HG03196 (cell line): ENCODE results near the gene DMC1.

Source experiments
- ATAC-seq: cut with Tn5 transposase; IDR thresholded peaks from one replicate; pipeline ENCODE4 v1.9.1; 2021; ENCODE audit not compliant: unreplicated experiment

Gene DMC1

GRCh38 chr22:38567531-38568285 lies 2.3 kb downstream of the DMC1 start:
- no peak for ATAC-seq

DNA sequence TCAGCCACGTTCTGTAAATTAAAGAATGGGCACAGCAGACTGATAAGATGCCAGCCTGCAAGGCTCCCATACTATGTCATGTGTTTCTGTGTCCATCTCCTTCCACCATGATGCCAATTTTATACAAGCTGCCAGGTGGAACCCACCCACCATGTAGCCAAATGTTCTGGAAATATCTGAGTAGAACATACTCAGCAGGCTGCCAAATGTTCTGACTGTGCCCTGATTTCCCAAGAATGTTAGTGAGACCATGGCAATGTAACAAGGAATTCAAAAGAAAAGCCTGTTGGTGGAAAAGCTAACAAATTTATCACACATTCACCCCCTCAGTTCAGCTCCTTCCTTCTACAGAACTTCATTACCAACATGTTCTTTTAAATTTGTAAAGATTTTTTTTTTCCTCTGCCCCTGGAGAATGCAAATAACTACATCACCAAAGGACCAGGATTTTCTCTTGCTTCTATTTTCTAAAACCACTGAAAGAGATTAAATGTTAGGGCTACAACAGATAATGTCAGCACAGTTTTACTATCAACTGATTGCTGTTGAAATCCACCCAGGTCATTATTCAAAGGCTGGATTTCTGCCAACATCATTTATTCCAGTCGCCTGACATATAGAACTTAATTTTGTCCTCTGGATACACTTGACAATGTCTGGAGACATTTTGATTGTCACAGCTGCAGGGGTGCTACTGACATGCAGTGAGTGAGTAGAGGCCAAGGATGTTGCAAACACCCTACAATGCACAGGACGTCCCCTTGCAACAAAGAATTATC lies 3.1 kb downstream of the DMC1 start:
- ATAC-seq = no peak

- ATAC-seq = no peak
Measured at GRCh38 chr22:38565441-38565840, 4.5 kb downstream of the DMC1 start.

DNA sequence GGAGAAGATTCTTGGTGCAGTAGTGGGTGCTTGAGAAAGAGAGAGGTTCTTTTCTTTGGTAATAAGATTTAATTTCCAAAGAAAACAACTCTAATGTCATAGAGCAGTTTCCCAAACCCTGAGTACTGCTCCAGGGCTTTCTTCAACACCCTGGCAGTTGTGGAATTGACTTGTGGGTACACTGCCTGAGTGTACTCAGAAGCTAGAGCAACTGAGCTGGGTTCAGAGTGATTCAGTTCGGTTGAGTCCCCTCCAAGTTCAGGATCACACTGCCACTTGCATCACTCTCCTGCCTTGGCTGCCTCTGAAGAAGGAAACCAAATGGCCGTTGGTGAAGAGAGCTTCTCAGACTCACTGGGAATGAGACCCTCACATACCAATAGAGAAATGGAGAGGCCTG lies 5.3 kb downstream of the DMC1 start:
- no peak for ATAC-seq

DNA sequence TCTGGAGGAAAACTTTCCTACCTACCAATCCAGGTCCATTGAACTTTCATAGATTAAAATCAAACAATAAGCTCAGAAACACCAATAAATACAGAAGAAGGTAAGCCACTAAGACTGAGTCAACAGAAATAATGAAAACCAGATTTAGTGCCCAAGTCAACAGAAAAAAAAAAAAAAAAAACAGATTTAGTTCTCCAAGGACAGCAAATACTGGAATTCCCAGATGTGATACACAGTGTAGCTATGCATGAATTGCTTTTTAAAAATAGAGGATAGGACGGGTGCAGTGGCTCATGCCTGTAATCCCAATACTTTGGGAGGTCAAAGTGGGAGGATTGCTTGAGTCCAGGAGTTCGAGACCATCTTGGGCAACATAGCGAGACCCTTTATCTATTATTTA lies 15.7 kb downstream of the DMC1 start:
- no peak for ATAC-seq

- no peak for ATAC-seq
Measured at GRCh38 chr22:38549101-38549894, 20.7 kb downstream of the DMC1 start.

DNA sequence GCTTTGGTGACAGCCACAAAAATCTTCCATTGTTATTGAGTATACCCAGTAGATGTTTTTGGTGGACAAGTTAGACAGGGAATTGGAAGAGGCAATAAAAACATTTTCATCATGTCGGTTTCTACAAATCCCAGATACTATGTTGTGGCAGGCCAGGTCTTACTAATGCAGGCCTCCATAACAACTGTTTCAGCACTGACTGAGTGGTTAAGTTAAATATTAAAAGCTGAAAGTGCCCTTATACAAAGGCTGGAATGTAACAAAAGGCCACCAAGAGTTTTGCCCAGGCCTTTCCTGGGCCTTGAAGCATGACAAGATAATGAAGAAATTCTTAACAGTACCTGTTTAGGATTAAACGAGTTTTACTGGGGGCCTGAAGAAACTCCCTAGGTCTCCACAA lies 29.3 kb downstream of the DMC1 start:
- ATAC-seq = no peak

DNA sequence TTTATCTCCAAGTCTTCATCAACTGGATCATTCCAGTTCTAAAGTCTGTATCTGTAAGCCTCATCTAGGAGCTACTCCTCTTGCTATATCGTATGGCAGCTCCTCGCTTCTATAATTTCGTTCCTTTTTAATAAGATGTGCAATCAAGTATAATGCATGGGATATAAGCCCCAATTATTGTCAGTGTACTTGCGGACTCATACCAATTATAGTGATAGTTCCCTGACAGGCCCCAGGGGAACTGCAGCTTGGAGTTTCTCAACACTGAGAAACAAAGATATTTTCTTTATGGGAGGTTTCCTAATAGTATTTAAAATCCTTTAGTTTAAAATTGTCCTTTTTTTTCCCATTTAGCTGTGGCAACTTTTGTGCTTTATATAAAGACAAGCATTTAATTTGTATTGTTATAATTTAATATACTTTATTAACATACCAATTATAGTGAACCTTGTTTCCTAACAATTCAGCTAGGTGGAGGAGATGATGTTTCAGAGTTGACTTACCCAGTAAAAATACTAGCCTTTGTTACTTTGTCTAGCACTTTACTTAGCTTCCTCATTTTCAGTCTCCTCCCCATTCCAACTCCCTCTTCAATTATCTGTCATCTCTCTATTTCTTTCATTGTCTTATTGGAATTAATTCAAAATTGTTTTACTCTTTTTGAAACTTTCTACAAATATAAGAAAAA lies 38.6 kb downstream of the DMC1 start:
- no peak for ATAC-seq

DNA sequence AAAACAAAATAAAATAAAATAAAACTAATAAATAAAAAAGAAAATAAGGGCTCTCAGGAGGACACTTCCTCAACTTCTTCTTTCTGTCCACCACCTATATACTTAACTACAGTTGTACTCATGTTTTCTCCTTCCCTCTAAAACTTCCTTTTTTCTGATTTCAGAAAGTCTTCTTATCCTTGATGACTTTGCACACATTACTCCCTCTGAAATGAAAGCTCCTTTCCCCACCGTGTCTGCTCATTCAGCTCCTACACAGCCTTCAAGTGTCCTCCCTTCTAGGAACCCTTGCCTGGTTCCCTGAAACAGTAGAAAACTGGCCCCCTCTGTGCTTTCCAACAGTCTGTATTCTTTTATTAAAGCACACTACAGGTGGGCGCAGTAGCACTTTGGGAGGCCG lies 45.6 kb downstream of the DMC1 start:
- no peak for ATAC-seq

- ATAC-seq = no peak
Measured at GRCh38 chr22:38523479-38523878, 46.5 kb downstream of the DMC1 start.

GRCh38 chr22:38523029-38523428 lies 47.0 kb downstream of the DMC1 start:
- no peak for ATAC-seq

DNA sequence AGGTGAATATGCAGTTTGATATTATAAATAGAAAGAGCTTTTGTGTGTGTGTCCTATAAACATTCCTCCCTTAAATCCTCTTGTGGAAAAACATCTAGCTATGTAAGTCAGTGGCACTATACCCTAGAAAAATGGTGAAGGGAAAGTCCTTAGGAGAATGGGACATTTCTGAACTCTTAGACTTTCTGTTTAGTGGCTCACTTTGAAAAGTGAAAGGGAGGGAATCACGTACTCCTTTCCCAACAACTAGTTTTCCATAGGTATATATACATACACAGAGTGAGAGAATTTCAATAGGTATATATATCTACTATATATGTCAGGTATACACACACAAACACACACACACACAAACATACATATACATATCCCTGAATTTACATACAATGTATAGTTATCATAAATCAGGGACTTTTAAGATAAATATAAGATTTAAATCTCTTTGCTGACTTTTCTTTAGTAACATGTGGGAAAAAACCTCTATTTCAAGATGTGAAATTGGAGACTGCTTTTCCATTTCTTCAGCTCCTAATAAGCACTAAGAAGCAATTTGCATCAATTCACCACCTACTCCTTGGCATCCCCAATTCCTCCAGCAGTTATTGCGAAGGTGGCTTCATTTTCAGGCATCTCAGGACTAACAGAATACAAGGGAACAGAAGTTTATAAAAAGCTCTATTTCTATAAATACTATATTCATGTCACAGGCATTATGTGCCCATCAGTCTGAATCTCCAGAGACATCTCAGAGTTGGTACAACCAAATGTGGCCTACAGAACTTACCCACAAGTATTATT lies 50.3 kb downstream of the DMC1 start:
- ATAC-seq = no peak

DNA sequence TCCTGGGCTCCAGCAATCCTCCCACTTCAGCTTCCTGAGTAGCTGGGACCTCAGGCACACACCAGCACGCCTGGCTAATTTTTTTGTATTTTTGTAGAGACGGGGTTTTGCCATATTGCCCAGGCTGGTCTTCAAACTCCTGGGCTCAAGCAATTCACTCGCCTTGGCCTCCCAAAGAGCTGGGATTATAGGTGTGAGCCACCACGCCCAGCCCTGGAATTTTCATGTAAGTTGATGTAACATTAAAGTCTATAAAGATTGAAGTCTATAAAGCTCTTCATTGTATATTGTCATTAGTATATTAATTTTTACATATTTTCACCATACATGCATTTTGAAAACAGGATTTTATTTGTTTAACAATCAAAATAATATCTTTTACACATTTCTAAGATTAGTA lies 51.4 kb downstream of the DMC1 start:
- ATAC-seq = no peak

- no peak for ATAC-seq
Measured at GRCh38 chr22:38513063-38513462, 56.9 kb downstream of the DMC1 start.

DNA sequence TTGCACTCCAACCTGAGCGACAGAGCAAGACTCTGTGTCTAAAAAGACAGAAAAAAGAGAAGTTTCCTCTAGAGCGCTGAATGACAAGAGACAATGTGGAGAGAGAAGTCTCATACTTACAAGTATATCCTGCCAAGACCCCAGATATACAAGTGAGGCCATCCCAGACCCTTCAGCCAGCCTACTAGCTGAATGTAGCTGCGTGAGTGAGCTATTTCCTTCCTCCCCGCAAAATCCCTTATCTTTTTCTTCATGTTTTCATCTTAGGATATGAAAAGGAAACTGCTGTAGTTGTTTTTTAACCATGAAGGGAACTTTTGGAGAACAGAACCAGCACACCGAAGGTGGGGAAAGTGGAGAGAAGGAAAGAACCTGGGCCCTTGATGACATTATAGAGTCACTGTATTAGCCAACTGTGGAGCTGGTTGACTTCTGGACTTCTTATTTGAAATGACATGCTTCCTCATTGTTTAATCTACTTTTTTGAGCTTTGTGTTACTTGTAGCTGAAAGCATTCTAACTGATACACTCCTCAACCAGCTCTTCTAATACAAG lies 59.5 kb downstream of the DMC1 start:
- no peak for ATAC-seq

GRCh38 chr22:38506118-38506962 lies 63.6 kb downstream of the DMC1 start, which contains the start of gene DDX17:
DDX17 (minus strand) TSS chr22:38506311.
- ATAC-seq = peak; percentile 90

- ATAC-seq = peak; percentile 23
Measured at GRCh38 chr22:38505541-38506117, 64.4 kb downstream of the DMC1 start.

GRCh38 chr22:38504731-38505540 lies 65.0 kb downstream of the DMC1 start:
- no peak for ATAC-seq
